K562 (cell line): Measurements from ENCODE around the gene CTSW.
A peak's percentile ranks its signal among the peaks of the same experiment; 100 is the strongest.

Source experiments
- CBX8 ChIP-seq: fragments of 200-600 bp; sonication (generic); IDR thresholded peaks from 2 replicates; pipeline ENCODE4 v1.6.1; 2012; ENCODE audit warnings: borderline replicate concordance, mixed run types, low read depth, mild to moderate bottlenecking, moderate library complexity, mixed read lengths, low read length, control low read depth, inconsistent platforms; ENCODE audit not compliant: poor library complexity, severe bottlenecking; ENCODE audit errors: extremely low read depth
- EZH2 ChIP-seq: IDR thresholded peaks from 2 replicates; pipeline ENCODE4 v1.6.1; 2012; ENCODE audit warnings: low read depth, mild to moderate bottlenecking, inconsistent platforms, low read length, borderline replicate concordance
- GTF2F1 ChIP-seq: IDR thresholded peaks from 2 replicates; pipeline ENCODE4 v1.6.1; 2011; ENCODE audit warnings: low read depth, low read length, improper control_type of control experiment
- MAZ ChIP-seq, 2 experiments: fragments of 450-650 bp in 1 of 2; sonication (generic) in 1 of 2; formaldehyde crosslinking; IDR thresholded peaks in 1 of 2; conservative IDR thresholded peaks in 1 of 2; 2 replicates each; pipeline versions ENCODE4 v1.4.0 to v1.5.0; 2020; ENCODE audit warnings: mild to moderate bottlenecking in 1 of 2, missing genetic modification reagents in 1 of 2
- MEF2A ChIP-seq: IDR thresholded peaks from 2 replicates; pipeline ENCODE4 v1.6.1; 2011; ENCODE audit warnings: low read depth, mild to moderate bottlenecking, low read length, moderate library complexity; ENCODE audit not compliant: control insufficient read depth
- SPI1 ChIP-seq: IDR thresholded peaks from 2 replicates; pipeline ENCODE4 v1.6.1; 2011; ENCODE audit warnings: low read depth, low read length, control low read depth, borderline replicate concordance
- ZFP30 ChIP-seq: fragments of 250-450 bp; sonication (Bioruptor Pico); IDR thresholded peaks from 2 replicates; pipeline ENCODE4 v1.8.0; 2022; ENCODE audit warnings: moderate library complexity, mild to moderate bottlenecking, inconsistent platforms, borderline replicate concordance
- TF ChIP-seq, protein P1 (sequence below), 3 experiments: IDR thresholded peaks in 2 of 3; conservative IDR thresholded peaks in 1 of 3; 2 replicates each; pipeline ENCODE4 v1.5.1; 2011 to 2012; ENCODE audit warnings: low read length in 3 of 3, mild to moderate bottlenecking in 3 of 3, control low read depth in 2 of 3, improper control_type of control experiment in 1 of 3, inconsistent platforms in 1 of 3, low read depth in 1 of 3, mixed read lengths in 1 of 3, moderate library complexity in 1 of 3; ENCODE audit not compliant: insufficient read depth in 2 of 3
- TF ChIP-seq, protein P2 (sequence below): IDR thresholded peaks from 3 replicates; pipeline ENCODE4 v1.6.1; 2011; ENCODE audit warnings: borderline replicate concordance, mild to moderate bottlenecking; ENCODE audit not compliant: insufficient read length, insufficient read depth
- TF ChIP-seq, protein P3 (sequence below): sonication (generic); formaldehyde crosslinking; IDR thresholded peaks from 2 replicates; pipeline ENCODE4 v1.9.0; 2022; ENCODE audit warnings: mild to moderate bottlenecking, missing genetic modification reagents
- TF ChIP-seq, protein P4 (sequence below): sonication (generic); formaldehyde crosslinking; IDR thresholded peaks from 2 replicates; pipeline ENCODE4 v1.8.0; 2022; ENCODE audit warnings: mild to moderate bottlenecking, missing genetic modification reagents, borderline replicate concordance

DNA sequence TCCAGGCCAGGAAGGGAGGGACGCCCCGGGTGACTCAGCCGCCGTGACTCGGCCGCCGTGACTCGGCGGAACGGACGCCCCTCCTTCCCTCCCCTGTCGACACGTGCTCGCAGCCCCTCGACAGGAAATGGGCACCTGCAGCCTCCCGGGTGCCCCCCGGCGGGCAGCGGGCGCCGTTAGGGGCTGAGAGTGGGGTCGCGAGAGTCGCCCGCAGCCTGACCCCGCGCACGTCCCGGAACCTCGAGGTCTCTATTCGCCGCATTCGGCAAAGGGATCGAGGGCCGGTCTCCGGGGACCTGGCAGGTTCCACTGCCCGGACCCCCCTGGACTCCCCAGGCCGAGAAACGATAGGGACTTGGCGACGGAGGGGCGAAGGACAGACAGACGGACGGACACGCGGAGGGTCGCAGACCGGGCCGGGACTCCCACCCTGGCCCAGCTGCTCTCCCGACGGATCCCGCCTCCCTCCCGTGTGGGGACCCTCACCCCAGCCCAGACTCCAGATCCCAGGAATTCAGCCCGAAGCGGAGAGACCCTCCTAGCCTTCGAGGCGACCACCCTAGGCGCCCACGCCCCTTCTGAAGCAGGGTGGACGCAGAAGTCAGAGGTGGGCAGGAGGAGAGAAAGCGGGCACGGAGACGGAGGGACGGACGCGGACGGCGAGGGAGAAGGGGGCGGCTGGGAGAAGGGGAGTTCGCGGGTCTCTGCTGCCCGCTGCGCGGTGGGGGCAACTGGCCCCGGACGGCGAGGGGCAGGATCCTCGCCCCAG is 19.9 kb downstream of the CTSW start:
- TF ChIP-seq EZH2 (no peak), SPI1 (peak; percentile 4; the same call in 1 of the 2 replicates), CBX8 (no peak), MEF2A (no peak), GTF2F1 (0 out of 2 replicates have a peak, but pooled peaks have one; percentile 8), ZFP30 (no peak), MAZ (CRISPR knock-in tag; conservative IDR thresholded peaks at IDR 0.05 in 1 of 2, IDR thresholded peaks at IDR 0.05 in 1 of 2) (peak; percentile 80 to 87)
- TF ChIP-seq, protein P1, sequence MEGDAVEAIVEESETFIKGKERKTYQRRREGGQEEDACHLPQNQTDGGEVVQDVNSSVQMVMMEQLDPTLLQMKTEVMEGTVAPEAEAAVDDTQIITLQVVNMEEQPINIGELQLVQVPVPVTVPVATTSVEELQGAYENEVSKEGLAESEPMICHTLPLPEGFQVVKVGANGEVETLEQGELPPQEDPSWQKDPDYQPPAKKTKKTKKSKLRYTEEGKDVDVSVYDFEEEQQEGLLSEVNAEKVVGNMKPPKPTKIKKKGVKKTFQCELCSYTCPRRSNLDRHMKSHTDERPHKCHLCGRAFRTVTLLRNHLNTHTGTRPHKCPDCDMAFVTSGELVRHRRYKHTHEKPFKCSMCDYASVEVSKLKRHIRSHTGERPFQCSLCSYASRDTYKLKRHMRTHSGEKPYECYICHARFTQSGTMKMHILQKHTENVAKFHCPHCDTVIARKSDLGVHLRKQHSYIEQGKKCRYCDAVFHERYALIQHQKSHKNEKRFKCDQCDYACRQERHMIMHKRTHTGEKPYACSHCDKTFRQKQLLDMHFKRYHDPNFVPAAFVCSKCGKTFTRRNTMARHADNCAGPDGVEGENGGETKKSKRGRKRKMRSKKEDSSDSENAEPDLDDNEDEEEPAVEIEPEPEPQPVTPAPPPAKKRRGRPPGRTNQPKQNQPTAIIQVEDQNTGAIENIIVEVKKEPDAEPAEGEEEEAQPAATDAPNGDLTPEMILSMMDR (IDR thresholded peaks at IDR 0.05 in 2 of 3, conservative IDR thresholded peaks at IDR 0.05 in 1 of 3; ENCODE audit: insufficient read depth in 2 of 3, low read depth in 1 of 3, low read length in 3 of 3): peak in 1 of 3 experiments; percentile 11; a peak in 1 of 6 replicates
- TF ChIP-seq, protein P2, sequence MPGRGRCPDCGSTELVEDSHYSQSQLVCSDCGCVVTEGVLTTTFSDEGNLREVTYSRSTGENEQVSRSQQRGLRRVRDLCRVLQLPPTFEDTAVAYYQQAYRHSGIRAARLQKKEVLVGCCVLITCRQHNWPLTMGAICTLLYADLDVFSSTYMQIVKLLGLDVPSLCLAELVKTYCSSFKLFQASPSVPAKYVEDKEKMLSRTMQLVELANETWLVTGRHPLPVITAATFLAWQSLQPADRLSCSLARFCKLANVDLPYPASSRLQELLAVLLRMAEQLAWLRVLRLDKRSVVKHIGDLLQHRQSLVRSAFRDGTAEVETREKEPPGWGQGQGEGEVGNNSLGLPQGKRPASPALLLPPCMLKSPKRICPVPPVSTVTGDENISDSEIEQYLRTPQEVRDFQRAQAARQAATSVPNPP: no peak
- TF ChIP-seq, protein P3, sequence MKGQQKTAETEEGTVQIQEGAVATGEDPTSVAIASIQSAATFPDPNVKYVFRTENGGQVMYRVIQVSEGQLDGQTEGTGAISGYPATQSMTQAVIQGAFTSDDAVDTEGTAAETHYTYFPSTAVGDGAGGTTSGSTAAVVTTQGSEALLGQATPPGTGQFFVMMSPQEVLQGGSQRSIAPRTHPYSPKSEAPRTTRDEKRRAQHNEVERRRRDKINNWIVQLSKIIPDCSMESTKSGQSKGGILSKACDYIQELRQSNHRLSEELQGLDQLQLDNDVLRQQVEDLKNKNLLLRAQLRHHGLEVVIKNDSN (CRISPR knock-in tag): peak; percentile 76
- TF ChIP-seq, protein P4, sequence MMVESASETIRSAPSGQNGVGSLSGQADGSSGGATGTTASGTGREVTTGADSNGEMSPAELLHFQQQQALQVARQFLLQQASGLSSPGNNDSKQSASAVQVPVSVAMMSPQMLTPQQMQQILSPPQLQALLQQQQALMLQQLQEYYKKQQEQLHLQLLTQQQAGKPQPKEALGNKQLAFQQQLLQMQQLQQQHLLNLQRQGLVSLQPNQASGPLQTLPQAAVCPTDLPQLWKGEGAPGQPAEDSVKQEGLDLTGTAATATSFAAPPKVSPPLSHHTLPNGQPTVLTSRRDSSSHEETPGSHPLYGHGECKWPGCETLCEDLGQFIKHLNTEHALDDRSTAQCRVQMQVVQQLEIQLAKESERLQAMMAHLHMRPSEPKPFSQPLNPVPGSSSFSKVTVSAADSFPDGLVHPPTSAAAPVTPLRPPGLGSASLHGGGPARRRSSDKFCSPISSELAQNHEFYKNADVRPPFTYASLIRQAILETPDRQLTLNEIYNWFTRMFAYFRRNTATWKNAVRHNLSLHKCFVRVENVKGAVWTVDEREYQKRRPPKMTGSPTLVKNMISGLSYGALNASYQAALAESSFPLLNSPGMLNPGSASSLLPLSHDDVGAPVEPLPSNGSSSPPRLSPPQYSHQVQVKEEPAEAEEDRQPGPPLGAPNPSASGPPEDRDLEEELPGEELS: peak; percentile 21; the same call in 1 of the 2 replicates
